A549 (cell line): Measurements from ENCODE around the gene UBE2G2.

Experiments used
- CBX8 ChIP-seq: fragments of 200-600 bp; sonication (generic); IDR thresholded peaks from 2 replicates; pipeline ENCODE4 v1.6.1; 2016
- CEBPB ChIP-seq, 2 experiments: fragments of >200 bp in 1 of 2; sonication (Bioruptor Twin) in 1 of 2; formaldehyde crosslinking in 1 of 2; IDR thresholded peaks; 2 replicates each; pipeline ENCODE4 v1.6.1; 2012 to 2016
- EP300 ChIP-seq, 2 experiments: fragments of >200 bp; sonication (Bioruptor Twin); formaldehyde crosslinking; IDR thresholded peaks; 2 replicates in 1 of 2; 3 replicates in 1 of 2; pipeline ENCODE4 v1.6.1; 2016 to 2017
- TF ChIP-seq, protein P1 (sequence below): fragments of >200 bp; sonication (Bioruptor Twin); formaldehyde crosslinking; IDR thresholded peaks from 3 replicates; pipeline ENCODE4 v1.5.1; 2016

DNA sequence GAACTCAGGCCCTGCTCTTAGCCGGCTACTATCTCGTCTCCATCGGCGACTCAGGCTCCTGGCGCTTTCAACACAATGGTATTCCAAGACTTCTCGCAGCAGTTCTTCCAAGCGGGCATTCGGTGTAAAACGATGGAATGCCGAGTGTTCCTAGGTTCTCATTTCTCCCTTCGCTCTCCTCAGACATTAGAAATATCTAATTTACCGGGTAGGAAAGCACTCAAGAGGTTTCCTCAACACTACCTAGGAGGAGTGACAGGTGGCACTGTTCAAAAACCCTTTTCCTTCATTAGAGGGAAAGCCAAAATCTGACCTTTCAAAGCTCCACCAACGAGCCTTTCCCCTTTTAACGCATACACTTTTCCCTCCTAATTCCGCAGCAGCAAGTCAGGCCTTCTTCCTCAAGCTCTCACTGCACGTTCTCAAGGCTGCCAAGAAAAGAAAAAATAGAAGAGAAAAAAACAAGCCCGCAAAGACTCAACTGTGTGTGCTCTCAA lies 601 bp downstream of the UBE2G2 start:
- TF ChIP-seq CEBPB (IDR thresholded peaks at IDR 0.05) = no peak
- TF ChIP-seq EP300 (IDR thresholded peaks at IDR 0.05) = no peak
- TF ChIP-seq, protein P1, sequence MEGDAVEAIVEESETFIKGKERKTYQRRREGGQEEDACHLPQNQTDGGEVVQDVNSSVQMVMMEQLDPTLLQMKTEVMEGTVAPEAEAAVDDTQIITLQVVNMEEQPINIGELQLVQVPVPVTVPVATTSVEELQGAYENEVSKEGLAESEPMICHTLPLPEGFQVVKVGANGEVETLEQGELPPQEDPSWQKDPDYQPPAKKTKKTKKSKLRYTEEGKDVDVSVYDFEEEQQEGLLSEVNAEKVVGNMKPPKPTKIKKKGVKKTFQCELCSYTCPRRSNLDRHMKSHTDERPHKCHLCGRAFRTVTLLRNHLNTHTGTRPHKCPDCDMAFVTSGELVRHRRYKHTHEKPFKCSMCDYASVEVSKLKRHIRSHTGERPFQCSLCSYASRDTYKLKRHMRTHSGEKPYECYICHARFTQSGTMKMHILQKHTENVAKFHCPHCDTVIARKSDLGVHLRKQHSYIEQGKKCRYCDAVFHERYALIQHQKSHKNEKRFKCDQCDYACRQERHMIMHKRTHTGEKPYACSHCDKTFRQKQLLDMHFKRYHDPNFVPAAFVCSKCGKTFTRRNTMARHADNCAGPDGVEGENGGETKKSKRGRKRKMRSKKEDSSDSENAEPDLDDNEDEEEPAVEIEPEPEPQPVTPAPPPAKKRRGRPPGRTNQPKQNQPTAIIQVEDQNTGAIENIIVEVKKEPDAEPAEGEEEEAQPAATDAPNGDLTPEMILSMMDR = peak; percentile 24; the same call in 2 of the 3 replicates
- TF ChIP-seq CBX8 = no peak
